Activated CD4-positive, alpha-beta memory T cell treated with anti-CD3 and anti-CD28 coated beads, Interleukin-2, amount 10 ng/mL, durations not matched to agents 7 days and 5 days (primary cell): ENCODE data around the gene COL3A1. TPM values are rescaled to one million over a fixed set of nuclear protein-coding genes. Genes with fewer than 3 reads are reported as not detected.

ENCODE experiments used
- CTCF ChIA-PET: fragments of 350-600 bp; sonication (Branson Sonifier 250); formaldehyde crosslinking; loops from one replicate; lab custom pipeline; 2021; ENCODE audit warnings: antibody characterized with exemption, inconsistent platforms; lab: Charles Lee
- POLR2A ChIA-PET: fragments of 350-600 bp; sonication (Branson Sonifier 250); formaldehyde crosslinking; loops from one replicate; lab custom pipeline; 2021; ENCODE audit warnings: antibody characterized with exemption; lab: Charles Lee
- DNase-seq: peaks from one replicate; pipeline ENCODE4 v3.0.0-alpha.2; 2020
- H3K27ac Mint-ChIP-seq: one replicate; pipeline ENCODE4 v1.8.0; 2021; ENCODE audit warnings: mild to moderate bottlenecking, mixed read lengths
- H3K27me3 Mint-ChIP-seq: one replicate; pipeline ENCODE4 v1.8.0; 2021; ENCODE audit warnings: mixed read lengths
- H3K36me3 Mint-ChIP-seq: one replicate; pipeline ENCODE4 v1.8.0; 2021; ENCODE audit warnings: low read depth, mixed read lengths
- H3K4me1 Mint-ChIP-seq: one replicate; pipeline ENCODE4 v1.8.0; 2021; ENCODE audit warnings: mixed read lengths
- H3K4me3 Mint-ChIP-seq: one replicate; pipeline ENCODE4 v1.8.0; 2021; ENCODE audit warnings: mild to moderate bottlenecking, mixed read lengths
- H3K9me3 Mint-ChIP-seq: one replicate; pipeline ENCODE4 v1.8.0; 2021; ENCODE audit warnings: mixed read lengths
- total RNA-seq, 2 experiments: library from RNA; stranded (reverse); gene quantifications; one replicate each; pipeline ENCODE4 v1.2.3, GENCODE V29; 2021

Gene COL3A1
- not detected for total RNA-seq

DNA sequence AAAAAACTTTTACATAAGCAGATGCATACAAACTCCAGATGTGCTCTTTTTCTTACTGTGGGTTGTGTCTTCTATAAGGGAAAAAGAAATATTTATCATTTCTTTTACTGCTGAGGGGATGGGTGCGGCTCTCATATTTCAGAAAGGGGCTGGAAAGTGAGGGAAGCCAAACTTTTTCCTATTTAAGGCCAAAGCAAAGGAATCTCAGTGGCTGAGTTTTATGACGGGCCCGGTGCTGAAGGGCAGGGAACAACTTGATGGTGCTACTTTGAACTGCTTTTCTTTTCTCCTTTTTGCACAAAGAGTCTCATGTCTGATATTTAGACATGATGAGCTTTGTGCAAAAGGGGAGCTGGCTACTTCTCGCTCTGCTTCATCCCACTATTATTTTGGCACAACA is at the start of gene COL3A1:
COL3A1 (plus strand) TSS at position 210 of the 400 bp plus-strand sequence; CDS start at position 327, 117 bp downstream.
- no peaks in the 10 kb centered on the region for H3K9me3 Mint-ChIP-seq
- H3K36me3 Mint-ChIP-seq: no peaks in the 10 kb centered on the region
- DNase-seq: no peak
- H3K27me3 Mint-ChIP-seq: no peaks in the 10 kb centered on the region
- H3K4me3 Mint-ChIP-seq: no peak within 1 kb of the TSS
- POLR2A ChIA-PET: no interaction called here
- CTCF ChIA-PET: no interaction called here
- H3K4me1 Mint-ChIP-seq: peaks cover 7% of the 10 kb centered on the region
- no peak within 1 kb of the TSS for H3K27ac Mint-ChIP-seq

DNA sequence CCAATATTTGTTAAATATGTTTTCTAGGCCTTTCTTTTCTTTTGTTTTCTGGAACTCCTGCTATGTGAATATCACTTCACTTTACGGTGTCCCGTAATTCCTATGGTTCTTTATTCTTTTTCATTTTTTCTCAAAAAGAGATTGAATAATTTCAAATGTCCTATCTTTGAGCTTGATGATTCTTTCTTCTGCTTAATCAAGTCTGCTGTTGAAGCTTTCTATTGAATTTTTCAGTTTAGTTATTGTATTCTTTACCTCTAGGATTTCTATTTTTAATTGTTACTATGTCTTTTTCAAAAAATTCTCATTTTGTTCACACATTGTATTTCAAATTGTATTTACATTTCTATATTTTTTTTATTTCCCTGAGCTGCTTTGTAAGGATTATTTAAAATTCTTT is 45.5 kb upstream of the COL3A1 start:
- no peaks in the 10 kb centered on the region for H3K36me3 Mint-ChIP-seq
- POLR2A ChIA-PET: no interaction called here
- no peaks in the 10 kb centered on the region for H3K4me1 Mint-ChIP-seq
- peaks cover 8% of the 10 kb centered on the region for H3K9me3 Mint-ChIP-seq
- CTCF ChIA-PET: no interaction called here
- DNase-seq: no peak
- no peak overlapping the region for H3K4me3 Mint-ChIP-seq
- no peak overlapping the region for H3K27ac Mint-ChIP-seq
- H3K27me3 Mint-ChIP-seq: no peaks in the 10 kb centered on the region

DNA sequence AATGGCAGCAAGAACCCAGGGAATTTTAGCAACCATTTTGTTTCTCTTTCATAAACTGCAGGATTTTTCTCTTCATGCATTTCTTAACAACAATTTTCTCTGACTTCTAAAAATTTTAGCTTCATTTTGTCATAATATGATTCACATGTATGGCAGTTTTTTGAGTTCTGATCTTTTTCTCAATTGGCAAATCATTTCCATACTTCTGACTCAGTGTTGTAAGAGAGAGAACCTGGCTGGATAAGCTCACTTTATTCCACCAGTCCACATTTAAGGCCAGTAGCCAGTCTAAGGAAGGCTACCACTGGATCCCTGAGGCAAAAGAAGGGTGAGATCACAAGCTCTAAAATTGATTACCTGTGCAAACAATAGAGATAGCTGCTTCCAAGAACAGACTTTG is 42.8 kb upstream of the COL3A1 start:
- ChIA-PET CTCF (interaction anchor here (0.7 kb wide), 1 partner anchor 1788 kb away, joined by 3 read pairs; no protein-coding TSS in a partner anchor), POLR2A (no interaction called here)
- Mint-ChIP-seq H3K27me3 (no peaks in the 10 kb centered on the region), H3K36me3 (no peaks in the 10 kb centered on the region), H3K4me3 (no peak overlapping the region), H3K9me3 (peaks cover 8% of the 10 kb centered on the region), H3K27ac (no peak overlapping the region), H3K4me1 (no peaks in the 10 kb centered on the region)
- no peak for DNase-seq

DNA sequence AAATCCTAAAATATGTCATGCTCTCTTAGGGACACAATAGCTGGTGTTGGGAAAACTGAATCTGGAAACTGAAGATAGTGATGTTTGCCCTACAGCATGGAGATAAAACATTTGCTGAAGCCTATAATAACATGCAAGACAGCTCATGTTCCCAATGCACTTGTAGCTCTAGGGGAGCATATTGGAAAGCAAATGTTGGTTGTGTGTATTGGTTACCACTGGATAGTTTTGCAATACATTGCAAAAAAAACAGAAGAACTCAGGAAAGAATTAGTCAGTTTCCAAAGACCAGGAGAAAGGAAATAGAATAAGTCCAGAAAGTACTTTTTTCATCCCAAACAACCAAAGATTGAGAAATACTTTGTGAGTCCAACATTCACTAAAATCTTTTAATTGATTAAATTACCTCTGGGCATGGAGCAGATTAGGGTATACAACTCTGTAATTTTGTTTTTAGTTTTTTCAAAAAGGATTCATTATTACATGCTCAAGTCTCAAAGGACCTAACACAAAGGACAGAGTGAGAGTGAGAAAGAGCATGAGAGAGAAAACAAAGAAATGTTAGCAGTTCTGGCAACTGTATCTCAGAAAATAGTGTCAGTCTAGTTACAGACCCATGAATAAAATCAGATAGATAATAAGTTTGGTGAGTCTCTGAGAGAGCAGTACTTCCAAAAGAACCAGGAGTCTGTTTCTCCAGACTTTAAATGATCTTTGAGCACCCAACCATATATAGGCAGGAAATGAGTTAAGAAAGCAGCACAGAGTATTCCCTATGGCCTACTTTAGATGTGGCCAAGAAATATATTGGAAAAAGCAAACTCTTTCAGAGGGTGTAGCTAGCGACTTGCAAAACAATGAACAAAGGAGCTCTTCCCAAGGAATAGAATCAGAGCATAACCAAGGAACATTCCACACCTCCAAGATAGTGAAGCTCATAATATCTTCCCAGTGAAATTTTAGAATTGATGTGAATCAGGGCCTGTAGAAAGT is 36.6 kb upstream of the COL3A1 start:
- ChIA-PET CTCF (no interaction called here), POLR2A (no interaction called here)
- H3K4me1 Mint-ChIP-seq: no peaks in the 10 kb centered on the region
- no peaks in the 10 kb centered on the region for H3K36me3 Mint-ChIP-seq
- no peaks in the 10 kb centered on the region for H3K9me3 Mint-ChIP-seq
- no peak overlapping the region for H3K4me3 Mint-ChIP-seq
- H3K27ac Mint-ChIP-seq: no peak overlapping the region
- DNase-seq: no peak
- no peaks in the 10 kb centered on the region for H3K27me3 Mint-ChIP-seq

DNA sequence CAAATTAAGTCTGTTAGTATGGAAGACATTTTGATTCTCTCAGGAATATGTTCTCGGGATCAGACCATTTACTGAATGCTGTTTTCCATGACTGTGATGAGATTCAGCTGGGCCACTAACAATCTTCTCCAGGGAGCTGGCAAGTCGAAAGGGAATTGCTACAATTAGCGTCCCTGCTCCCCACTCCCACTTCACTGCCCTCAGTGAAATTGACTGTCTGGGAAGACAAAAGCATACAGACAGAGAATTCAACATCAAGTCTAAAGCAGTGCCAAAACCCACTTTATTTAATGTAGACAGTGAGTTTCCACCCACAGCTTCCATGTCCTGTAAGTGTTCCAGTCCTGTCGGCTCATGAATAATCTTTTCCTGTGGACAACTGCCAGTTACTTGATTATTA is 34.0 kb upstream of the COL3A1 start:
- H3K4me1 Mint-ChIP-seq: no peaks in the 10 kb centered on the region
- H3K27me3 Mint-ChIP-seq: no peaks in the 10 kb centered on the region
- H3K36me3 Mint-ChIP-seq: no peaks in the 10 kb centered on the region
- no peak overlapping the region for H3K4me3 Mint-ChIP-seq
- H3K27ac Mint-ChIP-seq: no peak overlapping the region
- ChIA-PET CTCF (no interaction called here), POLR2A (no interaction called here)
- no peak for DNase-seq
- H3K9me3 Mint-ChIP-seq: peaks cover 3% of the 10 kb centered on the region

DNA sequence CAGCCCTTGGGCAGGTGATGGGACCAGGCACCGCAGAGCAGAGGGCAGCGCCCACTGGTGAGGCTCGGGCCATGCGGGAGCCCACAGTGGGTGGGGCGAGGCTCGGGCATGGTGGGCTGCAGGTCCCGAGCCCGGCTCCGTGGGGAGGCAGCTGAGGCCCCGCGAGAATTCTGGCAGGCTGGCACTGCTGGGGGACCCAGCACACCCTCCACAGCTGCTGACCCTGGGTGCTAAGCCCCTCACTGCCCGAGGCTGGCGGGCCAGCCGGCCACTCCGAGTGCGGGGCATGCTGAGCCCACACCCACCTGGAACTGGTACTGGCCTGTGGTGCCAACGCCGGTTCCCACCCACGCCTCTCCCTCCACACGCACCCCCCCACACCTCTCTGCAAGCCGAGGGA is 29.7 kb upstream of the COL3A1 start:
- Mint-ChIP-seq H3K4me1 (no peaks in the 10 kb centered on the region), H3K36me3 (no peaks in the 10 kb centered on the region)
- CTCF ChIA-PET: no interaction called here

DNA sequence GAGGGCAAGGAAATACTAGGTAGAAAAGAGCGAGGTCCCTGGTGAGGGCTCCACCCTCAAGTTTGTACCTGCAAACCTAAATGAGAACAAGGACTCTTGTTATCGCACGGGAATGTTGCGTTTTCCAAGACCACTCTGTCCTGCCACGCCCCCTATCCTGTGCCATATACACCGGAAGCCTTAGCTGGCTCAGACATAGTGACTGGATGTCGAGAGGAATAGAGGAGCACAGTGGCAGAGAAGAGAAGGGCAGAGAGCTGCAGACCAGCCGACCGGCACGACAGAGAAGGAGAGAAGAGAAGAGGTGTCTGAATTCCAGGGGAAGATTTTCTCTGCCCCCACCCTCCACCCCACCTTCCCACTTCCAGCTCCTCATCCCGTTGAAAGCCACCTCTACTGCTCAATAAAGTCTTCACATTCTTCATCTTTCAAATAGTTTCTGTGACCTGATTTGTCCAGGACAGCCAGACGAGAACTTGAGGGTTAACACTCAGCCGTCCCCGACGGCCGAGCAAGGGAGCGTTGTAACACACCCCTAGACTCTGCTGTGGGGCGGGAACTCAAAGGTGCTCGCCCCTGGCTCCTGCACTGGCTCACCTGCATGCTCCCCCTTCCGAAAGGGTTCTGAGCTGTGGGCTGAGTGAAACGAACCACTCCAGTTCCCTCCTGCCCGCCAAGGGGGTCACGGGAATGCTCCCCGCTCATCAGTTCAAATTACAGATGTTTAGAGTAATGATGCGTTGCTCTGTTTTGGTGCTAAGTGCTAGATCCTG is 24.9 kb upstream of the COL3A1 start:
- Mint-ChIP-seq H3K27ac (no peak overlapping the region), H3K36me3 (no peaks in the 10 kb centered on the region), H3K4me3 (no peak overlapping the region), H3K27me3 (no peaks in the 10 kb centered on the region), H3K9me3 (peaks cover 3% of the 10 kb centered on the region), H3K4me1 (no peaks in the 10 kb centered on the region)
- CTCF ChIA-PET: no interaction called here
- POLR2A ChIA-PET: no interaction called here
- DNase-seq: no peak

More for the DNA sequence above, 29.7 kb upstream of the COL3A1 start:
- DNase-seq: no peak
- Mint-ChIP-seq H3K27ac (no peak overlapping the region), H3K9me3 (peaks cover 3% of the 10 kb centered on the region), H3K4me3 (no peak overlapping the region), H3K27me3 (no peaks in the 10 kb centered on the region)
- POLR2A ChIA-PET: no interaction called here

DNA sequence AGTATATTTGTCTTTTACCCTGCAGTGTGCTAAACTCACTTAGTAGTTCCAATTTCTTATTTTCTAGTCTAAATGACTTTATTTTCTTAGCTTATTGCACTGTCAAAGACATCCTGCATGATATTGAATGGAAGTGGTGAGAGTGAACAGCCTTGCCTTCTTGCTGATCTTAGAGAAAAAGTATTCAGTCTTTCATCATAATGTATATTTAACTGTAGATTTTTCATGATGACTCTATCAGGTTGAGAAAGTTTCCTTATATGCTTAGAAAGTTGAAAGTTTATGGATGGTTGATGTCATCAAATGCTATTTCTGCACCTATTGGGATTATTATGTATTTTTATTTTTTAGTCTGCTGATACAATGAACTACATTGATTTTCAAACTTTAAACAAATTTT is 21.3 kb upstream of the COL3A1 start:
- Mint-ChIP-seq H3K4me1 (no peaks in the 10 kb centered on the region), H3K27ac (no peak overlapping the region), H3K4me3 (no peak overlapping the region), H3K27me3 (no peaks in the 10 kb centered on the region), H3K9me3 (no peaks in the 10 kb centered on the region), H3K36me3 (no peaks in the 10 kb centered on the region)
- POLR2A ChIA-PET: no interaction called here
- CTCF ChIA-PET: no interaction called here
- DNase-seq: no peak

DNA sequence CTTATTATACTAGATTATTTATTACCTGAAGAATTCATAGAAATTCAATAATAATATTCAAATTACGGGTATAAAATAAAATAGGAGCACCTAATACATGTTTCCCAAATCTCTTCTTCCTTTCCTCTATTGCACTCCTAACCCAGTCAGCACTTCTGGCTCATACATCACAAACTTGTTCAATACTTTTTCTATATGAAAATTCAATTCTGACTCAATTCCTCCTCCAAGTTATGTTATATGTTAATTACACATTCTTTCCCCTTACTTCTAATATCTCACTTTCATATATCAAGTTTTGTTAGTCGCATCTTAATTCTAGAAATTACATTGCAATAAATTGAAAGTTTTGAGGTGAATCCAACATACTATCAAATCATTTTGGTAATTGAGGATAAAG is 17.9 kb upstream of the COL3A1 start:
- no peaks in the 10 kb centered on the region for H3K4me1 Mint-ChIP-seq
- no peaks in the 10 kb centered on the region for H3K9me3 Mint-ChIP-seq
- no peaks in the 10 kb centered on the region for H3K27me3 Mint-ChIP-seq
- H3K27ac Mint-ChIP-seq: no peak overlapping the region
- POLR2A ChIA-PET: no interaction called here
- no peak for DNase-seq
- CTCF ChIA-PET: no interaction called here
- H3K36me3 Mint-ChIP-seq: no peaks in the 10 kb centered on the region
- no peak overlapping the region for H3K4me3 Mint-ChIP-seq

DNA sequence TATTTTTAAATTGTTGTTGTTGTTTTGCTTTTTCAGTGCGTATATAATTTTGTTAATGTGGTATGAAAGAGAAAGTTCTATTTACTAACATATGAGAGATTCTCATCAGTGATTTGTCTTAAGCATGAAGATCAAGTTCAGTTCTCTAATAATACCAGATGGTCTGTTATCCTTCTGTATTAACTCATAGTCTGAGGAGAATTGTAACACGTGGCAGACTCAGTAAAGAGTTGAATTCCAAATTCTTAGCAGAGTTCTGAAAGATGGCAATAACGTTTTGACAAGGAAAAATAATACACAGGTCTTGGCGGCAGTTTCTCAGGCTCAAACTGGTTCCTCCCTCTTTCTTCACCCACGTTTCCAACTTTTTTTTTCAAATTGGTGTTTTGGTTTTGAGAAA is 17.2 kb upstream of the COL3A1 start:
- H3K4me1 Mint-ChIP-seq: no peaks in the 10 kb centered on the region
- H3K27me3 Mint-ChIP-seq: no peaks in the 10 kb centered on the region
- no peaks in the 10 kb centered on the region for H3K36me3 Mint-ChIP-seq
- POLR2A ChIA-PET: no interaction called here
- H3K27ac Mint-ChIP-seq: no peak overlapping the region
- CTCF ChIA-PET: no interaction called here
- H3K4me3 Mint-ChIP-seq: no peak overlapping the region
- H3K9me3 Mint-ChIP-seq: no peaks in the 10 kb centered on the region
- DNase-seq: no peak

DNA sequence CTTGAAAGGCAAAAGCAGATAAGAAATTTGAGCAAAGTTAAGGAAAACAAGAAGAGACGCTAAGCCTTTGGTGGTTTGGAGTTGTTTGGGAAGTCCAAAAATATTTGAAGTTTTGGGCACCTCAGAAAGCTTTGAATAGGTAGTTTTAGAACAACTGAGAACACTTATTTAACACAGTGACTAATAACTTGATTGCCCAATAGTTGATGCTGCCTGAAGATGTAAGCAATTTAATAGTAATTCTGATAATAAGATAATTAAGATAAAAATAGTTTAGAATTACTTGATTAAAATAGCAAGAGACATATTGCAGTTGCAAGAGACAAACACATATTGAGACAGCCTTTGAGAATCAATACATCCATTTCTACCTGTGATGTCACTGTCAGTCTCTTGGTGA is 16.5 kb upstream of the COL3A1 start:
- H3K4me3 Mint-ChIP-seq: no peak overlapping the region
- no peak for DNase-seq
- no peaks in the 10 kb centered on the region for H3K9me3 Mint-ChIP-seq
- no peaks in the 10 kb centered on the region for H3K36me3 Mint-ChIP-seq
- no peaks in the 10 kb centered on the region for H3K4me1 Mint-ChIP-seq
- ChIA-PET POLR2A (no interaction called here), CTCF (no interaction called here)
- no peaks in the 10 kb centered on the region for H3K27me3 Mint-ChIP-seq
- no peak overlapping the region for H3K27ac Mint-ChIP-seq

DNA sequence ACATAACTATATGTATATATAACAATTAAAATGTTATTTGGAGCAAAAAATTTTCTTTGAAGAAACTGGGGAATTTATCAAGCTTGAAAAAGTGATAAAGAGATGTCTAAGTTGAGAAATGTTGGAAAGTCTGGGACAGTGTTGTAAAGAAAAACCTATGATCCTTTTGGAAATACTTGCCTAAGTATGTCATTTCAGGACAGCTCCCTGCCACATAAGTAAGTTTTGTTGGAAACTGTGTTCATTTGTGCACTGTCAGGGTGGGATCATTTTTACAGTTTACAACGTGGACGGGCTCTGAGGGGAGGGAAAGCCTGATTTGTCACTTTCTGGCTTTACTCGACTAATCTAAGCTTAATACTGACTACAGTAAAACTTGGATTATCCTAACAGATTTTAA is 10.4 kb upstream of the COL3A1 start:
- H3K36me3 Mint-ChIP-seq: no peaks in the 10 kb centered on the region
- no peak overlapping the region for H3K27ac Mint-ChIP-seq
- H3K4me1 Mint-ChIP-seq: no peaks in the 10 kb centered on the region
- DNase-seq: no peak
- ChIA-PET POLR2A (no interaction called here), CTCF (no interaction called here)
- H3K27me3 Mint-ChIP-seq: no peaks in the 10 kb centered on the region
- no peak overlapping the region for H3K4me3 Mint-ChIP-seq
- H3K9me3 Mint-ChIP-seq: no peaks in the 10 kb centered on the region

DNA sequence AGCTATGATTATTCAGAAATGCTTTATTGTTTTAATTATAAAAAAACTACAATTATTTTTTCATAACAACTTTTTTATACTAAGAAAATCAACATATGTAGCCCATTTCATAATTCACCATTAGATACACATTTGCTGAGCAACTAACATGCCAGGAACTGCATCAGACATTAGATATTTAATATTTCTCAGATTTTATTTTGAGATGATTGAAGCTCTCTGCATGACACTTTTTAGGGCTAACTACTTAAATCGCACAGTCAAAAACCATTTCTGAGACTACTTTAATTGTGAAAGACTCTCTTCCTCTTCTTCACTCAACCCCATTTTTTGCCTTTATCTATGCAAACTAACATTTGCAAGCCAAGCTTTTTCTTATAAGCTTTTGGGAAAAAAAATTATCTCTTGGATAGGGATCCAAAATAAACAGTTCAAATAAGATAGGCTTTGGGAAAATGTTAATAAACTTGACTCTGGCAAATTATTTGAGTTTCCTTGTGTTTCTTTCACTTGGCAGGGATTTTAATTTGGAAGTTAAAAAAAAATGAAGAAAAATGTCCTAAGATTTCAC is 9.1 kb upstream of the COL3A1 start:
- CTCF ChIA-PET: no interaction called here
- H3K27me3 Mint-ChIP-seq: no peaks in the 10 kb centered on the region
- no peaks in the 10 kb centered on the region for H3K36me3 Mint-ChIP-seq
- H3K4me3 Mint-ChIP-seq: no peak overlapping the region
- no peak overlapping the region for H3K27ac Mint-ChIP-seq
- no peaks in the 10 kb centered on the region for H3K4me1 Mint-ChIP-seq
- POLR2A ChIA-PET: no interaction called here
- no peaks in the 10 kb centered on the region for H3K9me3 Mint-ChIP-seq
- no peak for DNase-seq
